ENCODE data around the gene ENAH.

GRCh38 chr1:225532240-225532944 is 120.5 kb downstream of the ENAH start:
- TF ChIP-seq EZH2 (IDR thresholded peaks at IDR 0.05; ENCODE audit: low read depth, unreplicated experiment) (no peak), CTCF (conservative IDR thresholded peaks at IDR 0.05; ENCODE audit: low read depth in 2 of 2) (no peak), STAT1 (IDR thresholded peaks at IDR 0.05; ENCODE audit: unreplicated experiment) (no peak)
